CD4-positive, alpha-beta memory T cell (primary cell): ENCODE measurements around the gene KEL. TPM values are rescaled to one million over a fixed set of nuclear protein-coding genes. Genes with fewer than 3 reads are reported as not detected.

Experiments
- CTCF ChIA-PET: fragments of 350-600 bp; sonication (Branson Sonifier 250); formaldehyde crosslinking; loops from one replicate; lab custom pipeline; 2021; ENCODE audit warnings: inconsistent platforms; ENCODE audit not compliant: partially characterized antibody; lab: Charles Lee
- POLR2A ChIA-PET: fragments of 350-600 bp; sonication (Branson Sonifier 250); formaldehyde crosslinking; loops from one replicate; lab custom pipeline; 2021; ENCODE audit not compliant: partially characterized antibody; lab: Charles Lee
- DNase-seq, 5 donors: peaks; one replicate each; pipeline versions ENCODE4 v3.0.0 to v3.0.0-alpha.2; 2020 to 2022; ENCODE audit warnings: mixed read lengths in 1 of 5
- H3K27ac ChIP-seq: one replicate; pipeline ENCODE4 v1.7.0; 2013; ENCODE audit warnings: low read depth, low read length
- H3K27me3 ChIP-seq: 2 replicates; pipeline ENCODE4 v1.7.0; 2013; ENCODE audit warnings: mild to moderate bottlenecking, low read length, moderate library complexity; ENCODE audit not compliant: insufficient read depth
- H3K36me3 ChIP-seq: 2 replicates; pipeline ENCODE4 v1.7.0; 2013; ENCODE audit warnings: mild to moderate bottlenecking, low read length, moderate library complexity; ENCODE audit not compliant: insufficient read depth
- H3K4me1 ChIP-seq: 2 replicates; pipeline ENCODE4 v1.7.0; 2013; ENCODE audit warnings: mild to moderate bottlenecking, low read length, moderate library complexity; ENCODE audit not compliant: insufficient read depth
- H3K4me3 ChIP-seq, 2 donors: one replicate each; pipeline ENCODE4 v1.7.0; 2013; ENCODE audit warnings: low read length in 2 of 2, mild to moderate bottlenecking in 1 of 2
- H3K9me3 ChIP-seq, 2 donors: one replicate each; pipeline ENCODE4 v1.7.0; 2013; ENCODE audit warnings: low read length in 2 of 2, control low read depth in 1 of 2; ENCODE audit not compliant: control insufficient read depth in 1 of 2
- H3K27ac Mint-ChIP-seq, 7 donors: one replicate each; pipeline ENCODE4 v1.8.0; 2020 to 2021; ENCODE audit warnings: mixed read lengths in 7 of 7, mild to moderate bottlenecking in 6 of 7, inconsistent platforms in 3 of 7, moderate library complexity in 3 of 7
- H3K27me3 Mint-ChIP-seq, 2 donors: one replicate each; pipeline ENCODE4 v1.8.0; 2020 to 2021; ENCODE audit warnings: mixed read lengths in 2 of 2
- H3K36me3 Mint-ChIP-seq, 2 donors: one replicate each; pipeline ENCODE4 v1.8.0; 2020 to 2021; ENCODE audit warnings: mixed read lengths in 2 of 2, inconsistent platforms in 1 of 2, mild to moderate bottlenecking in 1 of 2
- H3K4me1 Mint-ChIP-seq, 4 donors: one replicate each; pipeline ENCODE4 v1.8.0; 2020 to 2021; ENCODE audit warnings: mixed read lengths in 4 of 4, mild to moderate bottlenecking in 1 of 4
- H3K4me3 Mint-ChIP-seq, 8 donors: one replicate each; pipeline ENCODE4 v1.8.0; 2020 to 2021; ENCODE audit warnings: mixed read lengths in 8 of 8, mild to moderate bottlenecking in 7 of 8, moderate library complexity in 6 of 8, inconsistent platforms in 3 of 8
- H3K9me3 Mint-ChIP-seq, 8 donors: one replicate each; pipeline ENCODE4 v1.8.0; 2020 to 2021; ENCODE audit warnings: mixed read lengths in 8 of 8, mild to moderate bottlenecking in 5 of 8, inconsistent platforms in 3 of 8, moderate library complexity in 1 of 8
- intact Hi-C: fragments of 100-400 bp; cut with micrococcal nuclease; formaldehyde crosslinking; loops from one replicate; pipeline ENCODE4 v1.15.1; 2023
- polyA plus RNA-seq, 2 donors: library from polyadenylated mRNA; unstranded; fragments of 300-500 nt; fragmentation: Illumina TruSeq; gene quantifications; one replicate each; pipeline ENCODE4 v1.2.3, GENCODE V29; 2021
- total RNA-seq, 2 experiments: library from RNA; stranded (reverse); gene quantifications; one replicate each; pipeline ENCODE4 v1.2.3, GENCODE V29; 2021

The KEL gene
- total and polyA plus RNA-seq, 4 experiments from 2014 or later, result 0.20 to 0.61 TPM; not detected in 2

- no peaks in the 10 kb centered on the region for H3K27me3 ChIP-seq
- no peak overlapping the region for H3K4me3 ChIP-seq
- H3K9me3 ChIP-seq, result no peaks in the 10 kb centered on the region
- H3K9me3 Mint-ChIP-seq, result peaks cover 0 to 4% (median 2%) of the 10 kb centered on the region in 8 donors
- intact Hi-C loops, result no loop called here
- peaks cover 30 to 35% of the 10 kb centered on the region in 2 donors for H3K27me3 Mint-ChIP-seq
- ChIA-PET POLR2A (no interaction called here), CTCF (interaction anchor here (0.9 to 1.4 kb wide), 4 partner anchors 8 to 92 kb away, joined by 3 read pairs; partner anchors contain the start of gene EPHB6)
- DNase-seq, result no peak
- H3K4me1 ChIP-seq, result no peaks in the 10 kb centered on the region
- H3K36me3 ChIP-seq, result no peaks in the 10 kb centered on the region
- no peak overlapping the region for H3K27ac Mint-ChIP-seq
- no peaks in the 10 kb centered on the region for H3K36me3 Mint-ChIP-seq
- H3K4me3 Mint-ChIP-seq, result no peak overlapping the region
- H3K4me1 Mint-ChIP-seq, result peaks cover 0 to 2% (median 0%) of the 10 kb centered on the region in 4 donors
- H3K27ac ChIP-seq, result no peak overlapping the region
Measured at GRCh38 chr7:142910031-142910433, 52.1 kb downstream of the KEL start.

GRCh38 chr7:142908921-142909890, 53.0 kb downstream of the KEL start:
- Histone ChIP-seq H3K9me3 (no peaks in the 10 kb centered on the region), H3K36me3 (no peaks in the 10 kb centered on the region), H3K27me3 (no peaks in the 10 kb centered on the region), H3K27ac (no peak overlapping the region), H3K4me3 (no peak overlapping the region), H3K4me1 (no peaks in the 10 kb centered on the region)
- intact Hi-C loops, result no loop called here
- Mint-ChIP-seq H3K4me3 (no peak overlapping the region), H3K4me1 (peaks cover 0 to 2% (median 0%) of the 10 kb centered on the region in 4 donors), H3K36me3 (no peaks in the 10 kb centered on the region), H3K9me3 (peaks cover 0 to 8% (median 2%) of the 10 kb centered on the region in 8 donors), H3K27ac (no peak overlapping the region), H3K27me3 (peaks cover 26 to 32% of the 10 kb centered on the region in 2 donors)
- no peak for DNase-seq
- ChIA-PET CTCF (interaction anchor here (0.9 to 1.4 kb wide), 4 partner anchors 8 to 93 kb away, joined by 3 read pairs; partner anchors contain the start of gene EPHB6), POLR2A (no interaction called here)

GRCh38 chr7:142908290-142908689, 53.9 kb downstream of the KEL start:
- Mint-ChIP-seq H3K4me1 (peaks cover 0 to 2% (median 0%) of the 10 kb centered on the region in 4 donors), H3K36me3 (no peaks in the 10 kb centered on the region), H3K9me3 (peaks cover 0 to 11% (median 2%) of the 10 kb centered on the region in 8 donors), H3K27ac (no peak overlapping the region), H3K27me3 (peaks cover 17 to 27% of the 10 kb centered on the region in 2 donors), H3K4me3 (no peak overlapping the region)
- DNase-seq, result no peak
- intact Hi-C loops, result no loop called here
- Histone ChIP-seq H3K27me3 (no peaks in the 10 kb centered on the region), H3K4me1 (no peaks in the 10 kb centered on the region), H3K27ac (no peak overlapping the region), H3K4me3 (no peak overlapping the region), H3K36me3 (no peaks in the 10 kb centered on the region), H3K9me3 (no peaks in the 10 kb centered on the region)
- POLR2A ChIA-PET, result no interaction called here
- CTCF ChIA-PET, result no interaction called here

GRCh38 chr7:142906643-142907042, 55.5 kb downstream of the KEL start:
- H3K9me3 Mint-ChIP-seq, result peaks cover 0 to 11% (median 2%) of the 10 kb centered on the region in 8 donors

GRCh38 chr7:142905759-142906158, 56.4 kb downstream of the KEL start:
- H3K4me3 ChIP-seq, result no peak overlapping the region
- no peak overlapping the region for H3K27ac ChIP-seq
- no peaks in the 10 kb centered on the region for H3K36me3 ChIP-seq
- peaks cover 14 to 19% of the 10 kb centered on the region in 2 donors for H3K27me3 Mint-ChIP-seq
- no peak overlapping the region for H3K27ac Mint-ChIP-seq
- H3K36me3 Mint-ChIP-seq, result no peaks in the 10 kb centered on the region
- H3K27me3 ChIP-seq, result no peaks in the 10 kb centered on the region
- DNase-seq, result no peak
- intact Hi-C loops, result no loop called here
- H3K9me3 ChIP-seq, result no peaks in the 10 kb centered on the region
- peaks cover 0 to 2% (median 0%) of the 10 kb centered on the region in 4 donors for H3K4me1 Mint-ChIP-seq
- CTCF ChIA-PET, result no interaction called here
- POLR2A ChIA-PET, result no interaction called here
- peaks cover 0 to 11% (median 2%) of the 10 kb centered on the region in 8 donors for H3K9me3 Mint-ChIP-seq
- no peaks in the 10 kb centered on the region for H3K4me1 ChIP-seq
- no peak overlapping the region for H3K4me3 Mint-ChIP-seq

More at GRCh38 chr7:142906643-142907042, 55.5 kb downstream of the KEL start:
- Histone ChIP-seq H3K27me3 (no peaks in the 10 kb centered on the region), H3K36me3 (no peaks in the 10 kb centered on the region), H3K4me3 (no peak overlapping the region), H3K27ac (no peak overlapping the region), H3K9me3 (no peaks in the 10 kb centered on the region), H3K4me1 (no peaks in the 10 kb centered on the region)
- H3K4me3 Mint-ChIP-seq, result no peak overlapping the region
- ChIA-PET CTCF (no interaction called here), POLR2A (no interaction called here)
- no peaks in the 10 kb centered on the region for H3K36me3 Mint-ChIP-seq
- peaks cover 0 to 2% (median 0%) of the 10 kb centered on the region in 4 donors for H3K4me1 Mint-ChIP-seq
- DNase-seq, result no peak
- no peak overlapping the region for H3K27ac Mint-ChIP-seq
- intact Hi-C loops, result no loop called here
- H3K27me3 Mint-ChIP-seq, result peaks cover 13 to 25% of the 10 kb centered on the region in 2 donors

GRCh38 chr7:142904128-142904527, 58.0 kb downstream of the KEL start:
- H3K36me3 Mint-ChIP-seq, result no peaks in the 10 kb centered on the region
- no peak overlapping the region for H3K4me3 Mint-ChIP-seq
- no peaks in the 10 kb centered on the region for H3K27me3 ChIP-seq
- H3K4me3 ChIP-seq, result no peak overlapping the region
- H3K4me1 ChIP-seq, result no peaks in the 10 kb centered on the region
- H3K36me3 ChIP-seq, result no peaks in the 10 kb centered on the region
- no peak overlapping the region for H3K27ac ChIP-seq
- intact Hi-C loops, result no loop called here
- H3K27me3 Mint-ChIP-seq, result peaks cover 10 to 18% of the 10 kb centered on the region in 2 donors
- H3K4me1 Mint-ChIP-seq, result no peaks in the 10 kb centered on the region
- CTCF ChIA-PET, result no interaction called here
- no peak overlapping the region for H3K27ac Mint-ChIP-seq
- POLR2A ChIA-PET, result no interaction called here
- DNase-seq, result no peak
- no peaks in the 10 kb centered on the region for H3K9me3 ChIP-seq
- H3K9me3 Mint-ChIP-seq, result peaks cover 0 to 11% (median 2%) of the 10 kb centered on the region in 8 donors
